Activated B cell treated with CpG ODN at 0.5 μM for 24 hours (primary cell): Measurements from ENCODE around the gene TCF23. TPM values are rescaled to one million over a fixed set of nuclear protein-coding genes. Genes with fewer than 3 reads are reported as not detected.

Experiments used
- ATAC-seq: fragments of 200-7000 bp; cut with Tn5 transposase; one replicate; pipeline ENCODE4 v1.10.0; 2021; ENCODE audit warnings: low read depth, mild to moderate bottlenecking, moderate library complexity
- CTCF ChIA-PET: fragments of 350-600 bp; sonication (Branson Sonifier 250); formaldehyde crosslinking; loops from one replicate; lab custom pipeline; 2021; ENCODE audit warnings: antibody characterized with exemption; lab: Charles Lee
- POLR2A ChIA-PET: fragments of 350-600 bp; sonication (Branson Sonifier 250); formaldehyde crosslinking; loops from one replicate; lab custom pipeline; 2021; ENCODE audit warnings: antibody characterized with exemption; lab: Charles Lee
- DNase-seq: peaks from one replicate; pipeline ENCODE4 v3.0.0; 2022
- H3K27ac Mint-ChIP-seq: one replicate; pipeline ENCODE4 v1.8.0; 2020; ENCODE audit warnings: mixed read lengths
- H3K27me3 Mint-ChIP-seq: one replicate; pipeline ENCODE4 v1.8.0; 2021; ENCODE audit warnings: mixed read lengths
- H3K36me3 Mint-ChIP-seq: one replicate; pipeline ENCODE4 v1.8.0; 2021; ENCODE audit warnings: low read depth, mixed read lengths
- H3K4me1 Mint-ChIP-seq: one replicate; pipeline ENCODE4 v1.8.0; 2021; ENCODE audit warnings: mixed read lengths
- H3K4me3 Mint-ChIP-seq: one replicate; pipeline ENCODE4 v1.8.0; 2020; ENCODE audit warnings: mild to moderate bottlenecking, mixed read lengths
- H3K9me3 Mint-ChIP-seq: one replicate; pipeline ENCODE4 v1.8.0; 2020; ENCODE audit warnings: mixed read lengths
- intact Hi-C: fragments of 100-400 bp; cut with micrococcal nuclease; formaldehyde crosslinking; loops from one replicate; pipeline ENCODE4 v1.15.1; 2024
- total RNA-seq: library from RNA; stranded (reverse); gene quantifications from 2 replicates; pipeline ENCODE4 v1.2.3, GENCODE V29; 2022
- TF ChIP-seq, protein P1 (sequence below): fragments of 200-600 bp; IDR thresholded peaks from one replicate; pipeline ENCODE4 v1.8.0; 2022; ENCODE audit warnings: antibody characterized with exemption, mild to moderate bottlenecking

Gene TCF23
- total RNA-seq, 1 donor from 2014 or later: 0.07 TPM

DNA sequence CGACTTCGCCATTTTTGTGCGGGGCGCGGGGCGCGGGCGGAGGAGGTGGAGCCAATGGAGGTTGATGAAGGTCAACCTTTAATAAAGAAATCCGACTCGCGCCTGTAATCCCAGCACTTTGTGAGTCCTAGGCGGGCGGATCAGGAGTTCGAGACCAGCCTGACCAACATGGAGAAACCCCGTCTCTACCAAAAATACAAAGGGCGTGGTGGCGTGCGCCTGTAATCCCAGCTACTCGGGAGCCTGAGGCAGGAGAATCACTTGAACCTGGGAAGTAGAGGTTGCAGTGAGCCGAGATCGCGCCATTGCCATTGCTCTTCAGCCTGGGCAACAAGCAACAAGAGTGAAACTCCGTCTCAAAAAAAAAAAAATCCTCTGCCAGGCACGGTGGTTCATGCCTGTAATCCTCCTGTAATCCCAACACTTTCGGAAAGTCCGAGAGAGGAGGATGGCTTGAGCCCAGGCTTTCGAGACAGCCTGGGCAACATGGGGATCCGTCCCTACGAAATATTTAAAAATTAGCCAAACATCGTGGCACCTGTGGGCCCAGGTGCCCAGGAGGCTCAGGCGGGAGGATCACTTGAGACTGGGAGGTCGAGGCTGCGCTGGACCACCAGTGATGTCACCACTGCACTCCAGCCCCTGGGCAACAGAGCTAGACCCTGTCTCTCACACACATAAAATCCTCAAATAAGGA is 13.9 kb upstream of the TCF23 start:
- intact Hi-C loops: loop anchor here (1.0 to 2.0 kb wide), 9 partner anchors 12 to 103 kb away; partner anchors contain the start of genes ABHD1, AGBL5, ATRAID and CAD
- no peak for ATAC-seq
- H3K27ac Mint-ChIP-seq: peak overlapping the region; percentile 90

GRCh38 chr2:27135478-27135955 is 13.3 kb upstream of the TCF23 start:
- Mint-ChIP-seq H3K9me3 (no peaks in the 10 kb centered on the region), H3K4me3 (peak overlapping the region; percentile 71), H3K27ac (peak overlapping the region; percentile 90), H3K4me1 (peaks cover 20% of the 10 kb centered on the region), H3K36me3 (peaks cover 25% of the 10 kb centered on the region), H3K27me3 (no peaks in the 10 kb centered on the region)
- ChIA-PET CTCF (interaction anchor here (2.8 kb wide), 1 partner anchor 12 kb away, joined by 10 read pairs; the partner anchor contains the start of gene ABHD1), POLR2A (interaction anchor here (0.6 to 3.0 kb wide), 5 partner anchors 11 to 293 kb away, joined by 3 to 32 read pairs (median 5); partner anchors contain the start of genes ABHD1, AGBL5 and NRBP1)
- no peak for DNase-seq
- intact Hi-C loops: loop anchor here (2.0 kb wide), 1 partner anchor 17 kb away; the partner anchor contains the start of gene CGREF1
- TF ChIP-seq, protein P1, sequence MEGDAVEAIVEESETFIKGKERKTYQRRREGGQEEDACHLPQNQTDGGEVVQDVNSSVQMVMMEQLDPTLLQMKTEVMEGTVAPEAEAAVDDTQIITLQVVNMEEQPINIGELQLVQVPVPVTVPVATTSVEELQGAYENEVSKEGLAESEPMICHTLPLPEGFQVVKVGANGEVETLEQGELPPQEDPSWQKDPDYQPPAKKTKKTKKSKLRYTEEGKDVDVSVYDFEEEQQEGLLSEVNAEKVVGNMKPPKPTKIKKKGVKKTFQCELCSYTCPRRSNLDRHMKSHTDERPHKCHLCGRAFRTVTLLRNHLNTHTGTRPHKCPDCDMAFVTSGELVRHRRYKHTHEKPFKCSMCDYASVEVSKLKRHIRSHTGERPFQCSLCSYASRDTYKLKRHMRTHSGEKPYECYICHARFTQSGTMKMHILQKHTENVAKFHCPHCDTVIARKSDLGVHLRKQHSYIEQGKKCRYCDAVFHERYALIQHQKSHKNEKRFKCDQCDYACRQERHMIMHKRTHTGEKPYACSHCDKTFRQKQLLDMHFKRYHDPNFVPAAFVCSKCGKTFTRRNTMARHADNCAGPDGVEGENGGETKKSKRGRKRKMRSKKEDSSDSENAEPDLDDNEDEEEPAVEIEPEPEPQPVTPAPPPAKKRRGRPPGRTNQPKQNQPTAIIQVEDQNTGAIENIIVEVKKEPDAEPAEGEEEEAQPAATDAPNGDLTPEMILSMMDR: no peak
- no peak for ATAC-seq

More for the DNA sequence above, 13.9 kb upstream of the TCF23 start:
- Mint-ChIP-seq H3K4me1 (peaks cover 20% of the 10 kb centered on the region), H3K36me3 (peaks cover 29% of the 10 kb centered on the region), H3K27me3 (no peaks in the 10 kb centered on the region), H3K9me3 (no peaks in the 10 kb centered on the region), H3K4me3 (peak overlapping the region; percentile 95)
- CTCF ChIA-PET: interaction anchor here (1.0 to 2.8 kb wide), 4 partner anchors 11 to 173 kb away, joined by 3 to 10 read pairs (median 8); partner anchors contain the start of gene ABHD1
- DNase-seq: no peak
- POLR2A ChIA-PET: interaction anchor here (0.6 to 3.0 kb wide), 12 partner anchors 11 to 294 kb away, joined by 3 to 32 read pairs (median 6); partner anchors contain the start of genes ABHD1, AGBL5, ATRAID and KHK
- TF ChIP-seq, protein P1: no peak

GRCh38 chr2:27136751-27137150 is 12.1 kb upstream of the TCF23 start:
- ChIA-PET CTCF (no interaction called here), POLR2A (no interaction called here)
- Mint-ChIP-seq H3K27me3 (no peaks in the 10 kb centered on the region), H3K36me3 (peaks cover 13% of the 10 kb centered on the region), H3K27ac (no peak overlapping the region), H3K9me3 (no peaks in the 10 kb centered on the region), H3K4me1 (peaks cover 20% of the 10 kb centered on the region), H3K4me3 (no peak overlapping the region)
- no peak for DNase-seq
- no peak for ATAC-seq
- intact Hi-C loops: no loop called here
- TF ChIP-seq, protein P1: no peak

GRCh38 chr2:27137322-27137935 is 11.4 kb upstream of the TCF23 start:
- ChIA-PET POLR2A (no interaction called here), CTCF (no interaction called here)
- ATAC-seq (no peak), DNase-seq (no peak)
- TF ChIP-seq, protein P1: no peak
- peaks cover 20% of the 10 kb centered on the region for H3K4me1 Mint-ChIP-seq
- intact Hi-C loops: no loop called here
- H3K9me3 Mint-ChIP-seq: no peaks in the 10 kb centered on the region
- no peak overlapping the region for H3K4me3 Mint-ChIP-seq
- H3K27me3 Mint-ChIP-seq: peaks cover 2% of the 10 kb centered on the region
- H3K36me3 Mint-ChIP-seq: peaks cover 9% of the 10 kb centered on the region
- H3K27ac Mint-ChIP-seq: no peak overlapping the region

DNA sequence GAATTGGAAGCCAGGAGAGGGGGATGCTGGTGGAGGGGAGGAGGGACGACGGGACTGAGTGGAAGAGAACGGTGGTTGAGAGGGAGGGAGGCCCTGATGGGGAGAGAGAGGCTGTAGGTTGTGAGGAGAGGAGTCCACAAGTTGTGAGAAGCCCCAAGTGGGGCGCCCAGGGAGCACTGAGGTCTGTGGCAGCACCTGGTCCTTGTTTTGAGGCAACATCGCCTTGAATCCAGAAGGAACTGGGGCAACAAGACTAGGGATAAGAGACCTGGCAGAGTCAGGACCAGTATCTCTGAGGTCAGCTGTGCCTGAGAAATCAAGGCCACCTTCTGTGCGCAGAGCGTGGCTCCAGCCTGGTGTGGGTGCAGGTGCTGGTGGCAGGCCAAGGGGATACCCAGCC is 10.7 kb upstream of the TCF23 start:
- H3K4me1 Mint-ChIP-seq: peaks cover 14% of the 10 kb centered on the region
- intact Hi-C loops: no loop called here
- no peak overlapping the region for H3K27ac Mint-ChIP-seq
- H3K4me3 Mint-ChIP-seq: no peak overlapping the region
- H3K9me3 Mint-ChIP-seq: no peaks in the 10 kb centered on the region
- ATAC-seq (no peak), DNase-seq (no peak)
- TF ChIP-seq, protein P1: no peak
- CTCF ChIA-PET: no interaction called here
- peaks cover 2% of the 10 kb centered on the region for H3K36me3 Mint-ChIP-seq
- POLR2A ChIA-PET: no interaction called here
- H3K27me3 Mint-ChIP-seq: peaks cover 7% of the 10 kb centered on the region
